HepG2 (cell line): ENCODE measurements around the gene GATD1. TPM values are rescaled to one million over a fixed set of nuclear protein-coding genes. Genes with fewer than 3 reads are reported as not detected.
A peak's percentile ranks its signal among the peaks of the same experiment; 100 is the strongest.

Experiments
- AHR ChIP-seq: IDR thresholded peaks from 2 replicates; pipeline ENCODE4 v1.6.1; 2018; ENCODE audit warnings: missing genetic modification reagents, missing compliant biosample characterization
- CHCHD3 ChIP-seq: sonication (generic); formaldehyde crosslinking; IDR thresholded peaks from 2 replicates; pipeline ENCODE4 v1.8.0; 2022; ENCODE audit warnings: mild to moderate bottlenecking, missing genetic modification reagents, moderate library complexity
- CREB1 ChIP-seq, 2 experiments: fragments of 450-650 bp in 1 of 2; IDR thresholded peaks; 2 replicates each; pipeline ENCODE4 v1.6.1; 2016 to 2017; ENCODE audit warnings: control low read depth in 1 of 2, mild to moderate bottlenecking in 1 of 2, missing compliant biosample characterization in 1 of 2, missing genetic modification characterization in 1 of 2
- E2F2 ChIP-seq: sonication (generic); formaldehyde crosslinking; IDR thresholded peaks from 2 replicates; pipeline ENCODE4 v1.4.0; 2020; ENCODE audit warnings: missing genetic modification reagents, borderline replicate concordance
- HDAC6 ChIP-seq: fragments of 200-600 bp; sonication (generic); IDR thresholded peaks from 2 replicates; pipeline ENCODE4 v1.7.0; 2017; ENCODE audit warnings: mild to moderate bottlenecking, antibody characterized with exemption, low read length, low read depth
- HMG20A ChIP-seq: IDR thresholded peaks from 2 replicates; pipeline ENCODE4 v1.6.1; 2016; ENCODE audit warnings: borderline replicate concordance
- HOXD1 ChIP-seq: sonication (generic); formaldehyde crosslinking; IDR thresholded peaks from 2 replicates; pipeline ENCODE4 v1.5.0; 2020; ENCODE audit warnings: missing genetic modification reagents
- ISL2 ChIP-seq: sonication (generic); formaldehyde crosslinking; IDR thresholded peaks from 2 replicates; pipeline ENCODE4 v1.5.0; 2020; ENCODE audit warnings: missing genetic modification reagents
- KLF16 ChIP-seq, 2 experiments: sonication (generic) in 1 of 2; formaldehyde crosslinking in 1 of 2; IDR thresholded peaks; 2 replicates each; pipeline versions ENCODE4 v1.6.1 to v1.8.0; 2016 to 2023; ENCODE audit warnings: missing genetic modification reagents in 2 of 2, missing compliant biosample characterization in 1 of 2
- MAF1 ChIP-seq: sonication (generic); formaldehyde crosslinking; IDR thresholded peaks from 2 replicates; pipeline ENCODE4 v1.5.0; 2020; ENCODE audit warnings: missing genetic modification reagents, borderline replicate concordance
- MIXL1 ChIP-seq: IDR thresholded peaks from 2 replicates; pipeline ENCODE4 v1.6.1; 2016
- PATZ1 ChIP-seq: sonication (generic); formaldehyde crosslinking; IDR thresholded peaks from 2 replicates; pipeline ENCODE4 v1.4.0; 2020; ENCODE audit warnings: missing genetic modification reagents
- PHF21A ChIP-seq: sonication (generic); formaldehyde crosslinking; IDR thresholded peaks from 2 replicates; pipeline ENCODE4 v1.5.0; 2020; ENCODE audit warnings: mild to moderate bottlenecking, missing genetic modification reagents
- RBAK ChIP-seq: sonication (generic); formaldehyde crosslinking; IDR thresholded peaks from 2 replicates; pipeline ENCODE4 v1.5.1; 2020; ENCODE audit warnings: mild to moderate bottlenecking, missing genetic modification reagents
- RERE ChIP-seq: IDR thresholded peaks from 2 replicates; pipeline ENCODE4 v1.6.1; 2016; ENCODE audit warnings: low read depth, missing genetic modification reagents, missing compliant biosample characterization
- SETDB1 ChIP-seq: sonication (generic); formaldehyde crosslinking; IDR thresholded peaks from 2 replicates; pipeline ENCODE4 v1.5.1; 2020; ENCODE audit warnings: missing genetic modification reagents, mild to moderate bottlenecking, borderline replicate concordance
- SOX5 ChIP-seq: IDR thresholded peaks from 2 replicates; pipeline ENCODE4 v1.6.1; 2016; ENCODE audit warnings: borderline replicate concordance
- ZBTB44 ChIP-seq: sonication (generic); formaldehyde crosslinking; IDR thresholded peaks from 2 replicates; pipeline ENCODE4 v1.4.0; 2020; ENCODE audit warnings: missing genetic modification reagents
- ZNF225 ChIP-seq: sonication (generic); formaldehyde crosslinking; IDR thresholded peaks from 2 replicates; pipeline ENCODE4 v1.4.0; 2020; ENCODE audit warnings: mild to moderate bottlenecking, missing genetic modification reagents
- ZNF331 ChIP-seq: sonication (generic); formaldehyde crosslinking; IDR thresholded peaks from 2 replicates; pipeline ENCODE4 v1.4.0; 2020; ENCODE audit warnings: missing genetic modification reagents
- polyA plus RNA-seq, 8 experiments: library from polyadenylated mRNA; depleted of rRNA in 3 of 8; stranded (reverse) in 7 of 8; unstranded in 1 of 8; fragments of >200 nt; fragmentation: Illumina TruSeq in 4 of 8; extraction: Trizol in 4 of 8; gene quantifications; 2 replicates each; pipeline versions ENCODE4 v1.2.1 to v1.2.3, GENCODE V29; 2011 to 2016; ENCODE audit warnings: low read depth in 4 of 8, missing spikeins in 1 of 8, mixed read lengths in 1 of 8; ENCODE audit not compliant: insufficient read depth in 1 of 8
- total RNA-seq, 5 experiments: library from RNA; depleted of rRNA; stranded (reverse); fragments of >200 nt; fragmentation: Illumina TruSeq; extraction: Trizol; gene quantifications; 2 replicates each; pipeline ENCODE4 v1.2.3, GENCODE V29; 2016; ENCODE audit warnings: low read depth in 1 of 5

Gene GATD1
- total and polyA plus RNA-seq, 2 of the 13 experiments (the other 11 are each of a cell fraction or from before 2014, with no cell fraction given) = 31.3 to 60.5 TPM

GRCh38 chr11:819129-819931 is 42.0 kb upstream of the GATD1 start (continued):
- 0 out of 2 replicates have a peak, but pooled peaks have one; percentile 67 for TF ChIP-seq HOXD1 (CRISPR knock-in tag)
- peak; percentile 20; the same call in 1 of the 2 replicates for TF ChIP-seq ZNF331 (CRISPR knock-in tag)
- no peak for TF ChIP-seq E2F2
- peak in 1 of 2 experiments; percentile 42; a peak in 2 of 4 replicates for TF ChIP-seq KLF16 (CRISPR knock-in tag; IDR thresholded peaks at IDR 0.05)
- no peak for TF ChIP-seq SOX5 (CRISPR knock-in tag)
- 0 out of 2 replicates have a peak, but pooled peaks have one; percentile 3 for TF ChIP-seq AHR
- peak; percentile 75 for TF ChIP-seq PATZ1 (CRISPR knock-in tag)
- no peak for TF ChIP-seq HMG20A (CRISPR knock-in tag)
- TF ChIP-seq ZBTB44 (CRISPR knock-in tag) = no peak
- peak; percentile 6; the same call in 1 of the 2 replicates for TF ChIP-seq PHF21A (CRISPR knock-in tag)
- no peak for TF ChIP-seq MIXL1
- no peak for TF ChIP-seq ZNF225
- no peak for TF ChIP-seq HDAC6
- TF ChIP-seq ISL2 (CRISPR knock-in tag) = no peak; the same call in 1 of the 2 replicates
- TF ChIP-seq SETDB1 (CRISPR knock-in tag) = no peak
- TF ChIP-seq CREB1 (IDR thresholded peaks at IDR 0.05) = no peak
- no peak for TF ChIP-seq CREB1 (CRISPR knock-in tag; IDR thresholded peaks at IDR 0.05)
- no peak for TF ChIP-seq RBAK (CRISPR knock-in tag)
- 0 out of 2 replicates have a peak, but pooled peaks have one; percentile 7 for TF ChIP-seq RERE (CRISPR knock-in tag)
- no peak for TF ChIP-seq MAF1 (CRISPR knock-in tag)
- no peak for TF ChIP-seq CHCHD3
